ENCODE measurements around the gene DDB1. TPM values are rescaled to one million over a fixed set of nuclear protein-coding genes. Genes with fewer than 3 reads are reported as not detected.

DDB1 gene
- total and polyA plus RNA-seq, 2 of the 13 experiments (the other 11 are each of a cell fraction or from before 2014, with no cell fraction given): 217 to 266 TPM

DNA sequence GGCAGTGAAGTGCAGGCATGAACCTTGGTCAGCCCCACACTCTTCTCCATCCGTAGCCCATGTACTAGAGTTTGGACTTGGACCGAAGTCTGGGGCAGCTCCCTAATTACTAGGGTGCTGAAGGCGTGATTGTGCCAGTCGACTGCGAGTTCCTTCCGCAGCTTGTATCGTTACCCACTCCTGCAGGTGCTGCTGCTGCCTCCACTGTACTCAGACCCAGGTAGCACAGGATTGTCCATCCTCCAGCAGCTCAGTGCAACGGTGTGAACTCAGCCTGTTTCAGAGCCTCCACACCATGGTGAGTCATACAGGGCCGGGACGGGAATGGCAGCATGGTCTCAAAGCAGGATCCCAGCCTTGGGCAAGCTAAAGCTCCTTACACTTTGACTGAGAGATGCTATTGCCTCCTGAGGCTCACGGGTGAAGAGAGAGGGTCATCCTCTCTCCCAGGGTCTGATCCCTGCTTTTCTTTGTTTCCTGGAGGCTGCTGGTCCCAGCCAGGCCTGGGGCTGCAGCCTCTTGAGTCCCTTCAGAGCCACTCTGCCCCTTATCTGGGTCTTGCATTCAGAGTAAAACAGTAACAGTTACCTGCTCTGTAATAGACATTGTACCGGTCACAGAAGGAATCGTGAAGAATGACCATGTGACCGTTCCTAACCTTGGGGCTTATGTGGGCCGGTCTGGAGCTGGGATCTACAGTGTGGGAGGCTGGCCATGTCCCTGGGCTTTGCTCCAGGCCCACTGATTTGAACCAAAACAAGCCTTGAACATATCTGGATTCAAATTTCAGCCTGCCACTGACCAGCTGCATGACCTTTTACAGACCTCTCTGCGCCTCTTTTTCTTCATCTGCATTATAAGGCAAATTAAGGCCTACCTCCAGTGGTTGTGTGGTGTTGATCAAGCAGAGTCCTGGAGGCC is 1.8 kb upstream of the DDB1 start (continued):
- TF ChIP-seq, protein P1, sequence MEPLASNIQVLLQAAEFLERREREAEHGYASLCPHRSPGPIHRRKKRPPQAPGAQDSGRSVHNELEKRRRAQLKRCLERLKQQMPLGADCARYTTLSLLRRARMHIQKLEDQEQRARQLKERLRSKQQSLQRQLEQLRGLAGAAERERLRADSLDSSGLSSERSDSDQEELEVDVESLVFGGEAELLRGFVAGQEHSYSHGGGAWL (CRISPR knock-in tag; IDR thresholded peaks at IDR 0.05): 0 out of 2 replicates have a peak, but pooled peaks have one; percentile 39
- TF ChIP-seq GTF2F1 (IDR thresholded peaks at IDR 0.05; ENCODE audit: low read length) (0 out of 2 replicates have a peak, but pooled peaks have one; percentile 58), NPAS2 (CRISPR knock-in tag; IDR thresholded peaks at IDR 0.05; ENCODE audit: borderline replicate concordance) (no peak), ZKSCAN5 (CRISPR knock-in tag; IDR thresholded peaks at IDR 0.05) (0 out of 2 replicates have a peak, but pooled peaks have one; percentile 65), ZNF501 (CRISPR knock-in tag; IDR thresholded peaks at IDR 0.05) (0 out of 2 replicates have a peak, but pooled peaks have one; percentile 28), GATA4 (IDR thresholded peaks at IDR 0.05; ENCODE audit: borderline replicate concordance, low read depth) (no peak), ZNF34 (CRISPR knock-in tag; IDR thresholded peaks at IDR 0.05; ENCODE audit: borderline replicate concordance) (0 out of 2 replicates have a peak, but pooled peaks have one; percentile 49), ZIK1 (CRISPR knock-in tag; IDR thresholded peaks at IDR 0.05; ENCODE audit: borderline replicate concordance, low read depth) (peak; percentile 61; the same call in 1 of the 2 replicates), ARHGAP35 (CRISPR knock-in tag; IDR thresholded peaks at IDR 0.05; ENCODE audit: borderline replicate concordance) (no peak; the same call in 1 of the 2 replicates), FOSL1 (CRISPR knock-in tag; IDR thresholded peaks at IDR 0.05; ENCODE audit: borderline replicate concordance) (peak; percentile 53; the same call in 1 of the 2 replicates), NONO (IDR thresholded peaks at IDR 0.05) (no peak), NONO (CRISPR knock-in tag; conservative IDR thresholded peaks at IDR 0.05) (peak; percentile 86), ETV5 (CRISPR knock-in tag; IDR thresholded peaks at IDR 0.05; ENCODE audit: borderline replicate concordance) (peak; percentile 58), RCOR2 (CRISPR knock-in tag; IDR thresholded peaks at IDR 0.05) (peak; percentile 24; the same call in 1 of the 2 replicates), PAF1 (CRISPR knock-in tag; IDR thresholded peaks at IDR 0.05) (0 out of 2 replicates have a peak, but pooled peaks have one; percentile 53), BRCA1 (CRISPR knock-in tag; IDR thresholded peaks at IDR 0.05) (no peak; the same call in 1 of the 2 replicates), MEF2D (CRISPR knock-in tag; IDR thresholded peaks at IDR 0.05) (peak; percentile 70; the same call in 1 of the 2 replicates)
- TF ChIP-seq, protein P2, sequence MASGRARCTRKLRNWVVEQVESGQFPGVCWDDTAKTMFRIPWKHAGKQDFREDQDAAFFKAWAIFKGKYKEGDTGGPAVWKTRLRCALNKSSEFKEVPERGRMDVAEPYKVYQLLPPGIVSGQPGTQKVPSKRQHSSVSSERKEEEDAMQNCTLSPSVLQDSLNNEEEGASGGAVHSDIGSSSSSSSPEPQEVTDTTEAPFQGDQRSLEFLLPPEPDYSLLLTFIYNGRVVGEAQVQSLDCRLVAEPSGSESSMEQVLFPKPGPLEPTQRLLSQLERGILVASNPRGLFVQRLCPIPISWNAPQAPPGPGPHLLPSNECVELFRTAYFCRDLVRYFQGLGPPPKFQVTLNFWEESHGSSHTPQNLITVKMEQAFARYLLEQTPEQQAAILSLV (CRISPR knock-in tag; IDR thresholded peaks at IDR 0.05; ENCODE audit: borderline replicate concordance): peak; percentile 93
- TF ChIP-seq, protein P3, sequence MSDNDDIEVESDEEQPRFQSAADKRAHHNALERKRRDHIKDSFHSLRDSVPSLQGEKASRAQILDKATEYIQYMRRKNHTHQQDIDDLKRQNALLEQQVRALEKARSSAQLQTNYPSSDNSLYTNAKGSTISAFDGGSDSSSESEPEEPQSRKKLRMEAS (IDR thresholded peaks at IDR 0.05): no peak; the same call in 1 of the 2 replicates
- TF ChIP-seq, protein P4, sequence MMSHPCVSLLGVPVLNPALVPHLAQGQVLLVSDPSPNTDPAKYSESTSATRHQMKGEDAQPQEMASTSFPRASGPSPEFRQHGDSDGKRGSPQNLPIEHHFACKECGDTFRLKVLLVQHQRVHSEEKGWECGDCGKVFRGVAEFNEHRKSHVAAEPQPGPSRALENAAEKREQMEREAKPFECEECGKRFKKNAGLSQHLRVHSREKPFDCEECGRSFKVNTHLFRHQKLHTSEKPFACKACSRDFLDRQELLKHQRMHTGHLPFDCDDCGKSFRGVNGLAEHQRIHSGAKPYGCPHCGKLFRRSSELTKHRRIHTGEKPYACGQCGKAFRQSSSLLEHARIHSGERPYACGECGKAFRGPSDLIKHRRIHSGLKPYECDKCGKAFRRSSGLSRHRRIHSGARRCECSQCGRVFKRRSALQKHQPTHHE (CRISPR knock-in tag; IDR thresholded peaks at IDR 0.05; ENCODE audit: borderline replicate concordance): no peak
- TF ChIP-seq, protein P5, sequence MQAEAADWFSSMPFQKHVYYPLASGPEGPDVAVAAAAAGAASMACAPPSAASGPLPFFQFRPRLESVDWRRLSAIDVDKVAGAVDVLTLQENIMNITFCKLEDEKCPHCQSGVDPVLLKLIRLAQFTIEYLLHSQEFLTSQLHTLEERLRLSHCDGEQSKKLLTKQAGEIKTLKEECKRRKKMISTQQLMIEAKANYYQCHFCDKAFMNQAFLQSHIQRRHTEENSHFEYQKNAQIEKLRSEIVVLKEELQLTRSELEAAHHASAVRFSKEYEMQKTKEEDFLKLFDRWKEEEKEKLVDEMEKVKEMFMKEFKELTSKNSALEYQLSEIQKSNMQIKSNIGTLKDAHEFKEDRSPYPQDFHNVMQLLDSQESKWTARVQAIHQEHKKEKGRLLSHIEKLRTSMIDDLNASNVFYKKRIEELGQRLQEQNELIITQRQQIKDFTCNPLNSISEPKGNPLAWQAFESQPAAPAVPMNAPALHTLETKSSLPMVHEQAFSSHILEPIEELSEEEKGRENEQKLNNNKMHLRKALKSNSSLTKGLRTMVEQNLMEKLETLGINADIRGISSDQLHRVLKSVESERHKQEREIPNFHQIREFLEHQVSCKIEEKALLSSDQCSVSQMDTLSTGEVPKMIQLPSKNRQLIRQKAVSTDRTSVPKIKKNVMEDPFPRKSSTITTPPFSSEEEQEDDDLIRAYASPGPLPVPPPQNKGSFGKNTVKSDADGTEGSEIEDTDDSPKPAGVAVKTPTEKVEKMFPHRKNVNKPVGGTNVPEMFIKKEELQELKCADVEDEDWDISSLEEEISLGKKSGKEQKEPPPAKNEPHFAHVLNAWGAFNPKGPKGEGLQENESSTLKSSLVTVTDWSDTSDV (CRISPR knock-in tag; IDR thresholded peaks at IDR 0.05): peak; percentile 33; the same call in 1 of the 2 replicates
